Ammon's horn (tissue), 1 donor: Measurements from ENCODE around the gene SUPT6H.
A peak's percentile ranks its signal among the peaks of the same experiment; 100 is the strongest.

Source experiments
- DNase-seq: peaks from one replicate; pipeline ENCODE4 v3.0.0-alpha.2; 2016; ENCODE audit warnings: low spot score

SUPT6H gene

DNA sequence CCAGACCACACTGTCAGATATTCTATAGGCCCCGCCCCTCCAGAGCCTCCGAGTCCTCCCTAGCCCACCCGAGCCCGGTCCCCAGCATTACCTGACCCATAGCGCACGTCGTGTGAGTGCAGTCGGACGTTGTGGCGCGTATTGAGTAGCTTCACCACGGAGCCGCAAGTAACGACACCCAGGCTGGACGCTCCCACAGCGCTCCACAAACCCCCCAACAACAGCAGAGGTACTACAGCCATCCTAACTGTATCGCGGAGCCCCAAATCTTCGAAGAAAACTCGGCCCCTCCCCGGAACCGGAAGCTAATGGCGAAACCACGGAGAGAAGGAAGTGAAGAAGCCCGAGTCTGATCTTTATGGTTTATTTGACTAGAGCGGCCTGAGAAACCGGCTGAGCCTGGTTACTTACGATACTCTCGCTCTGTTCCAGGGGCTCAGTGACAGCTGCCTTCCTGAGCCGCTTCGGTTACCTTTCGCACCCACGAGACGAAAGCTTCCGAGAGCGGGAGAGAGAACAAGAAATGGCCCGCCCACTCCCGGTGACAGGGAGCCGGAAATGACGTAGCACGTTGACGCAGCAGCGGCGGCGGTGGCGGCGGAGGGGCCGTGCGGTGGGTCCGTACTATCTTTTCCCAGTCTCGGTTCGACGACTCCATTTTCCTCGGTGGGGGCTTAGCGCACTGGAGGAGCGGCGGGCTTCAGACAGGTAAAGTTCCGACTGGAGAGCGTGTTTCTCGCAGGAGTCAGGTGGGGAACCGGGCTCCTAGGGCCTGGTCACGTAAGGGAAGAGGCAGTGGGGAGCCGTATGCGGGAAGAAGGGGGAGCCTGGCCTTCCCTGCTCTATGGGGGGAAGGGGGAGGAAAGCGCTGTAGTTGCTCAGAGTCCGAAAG is at the start of gene SUPT6H, which contains the start of gene SDF2:
Gene SUPT6H, plus strand, starts transcription at position 571 of the 892 bp plus-strand sequence. CDS start 11,197 bp downstream, outside the sequence.
Gene SDF2, minus strand, starts transcription at position 272 of the 892 bp plus-strand sequence. Its CDS starts 30 bp downstream, at position 242.
- DNase-seq: peak; percentile 95

DNA sequence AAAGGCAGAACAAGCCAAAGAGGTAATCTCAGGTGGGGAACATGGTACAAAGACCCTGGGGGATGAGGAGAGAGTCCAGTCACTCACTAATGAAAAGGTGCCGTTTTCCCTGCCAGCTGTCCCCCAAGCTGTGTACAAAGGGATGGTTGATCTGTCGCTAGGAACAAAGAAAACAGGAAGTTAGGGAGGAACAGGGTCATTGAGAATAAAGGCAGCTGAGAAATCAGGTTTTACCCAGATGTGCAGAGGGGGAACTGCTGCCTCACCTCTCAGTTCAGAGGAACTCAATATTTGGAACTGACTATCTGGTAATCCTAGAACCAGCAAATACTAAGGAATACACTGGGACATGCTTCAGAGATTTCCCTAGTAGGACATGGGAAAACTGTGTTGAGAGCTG is 49.5 kb upstream of the SUPT6H start:
- no peak for DNase-seq

GRCh38 chr17:28612936-28613872 is 48.8 kb upstream of the SUPT6H start:
- peak; percentile 46 for DNase-seq

GRCh38 chr17:28613931-28614381 is 48.0 kb upstream of the SUPT6H start, which contains the start of gene RSKR:
Gene RSKR, minus strand, starts transcription at chr17:28614185. Its CDS starts 24 bp downstream, at chr17:28614161.
- peak; percentile 69 for DNase-seq

- DNase-seq: no peak
Measured at GRCh38 chr17:28615260-28615940, 46.6 kb upstream of the SUPT6H start.

GRCh38 chr17:28616281-28616680 is 45.7 kb upstream of the SUPT6H start:
- no peak for DNase-seq

- no peak for DNase-seq
Measured at GRCh38 chr17:28618464-28618863, 43.5 kb upstream of the SUPT6H start.

DNA sequence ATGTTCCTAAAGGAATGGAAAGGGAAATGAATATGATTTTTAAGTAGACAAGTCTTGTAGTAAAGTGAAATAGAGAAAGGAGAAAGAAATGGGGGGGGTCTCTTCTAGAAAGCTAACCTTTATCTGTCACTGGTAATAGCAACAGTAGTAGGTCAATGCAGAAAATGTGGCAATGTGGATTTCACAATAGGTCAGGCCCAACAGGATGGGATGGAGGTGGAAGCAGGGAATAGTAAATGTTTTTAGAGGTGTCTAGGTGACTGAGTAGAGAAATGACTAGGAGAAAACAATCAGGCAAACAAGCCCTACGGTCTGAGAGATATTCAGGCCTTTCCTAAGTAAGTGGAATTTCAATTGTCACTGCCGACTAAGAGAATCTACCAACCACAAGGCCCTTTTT is 42.0 kb upstream of the SUPT6H start:
- DNase-seq: no peak

DNA sequence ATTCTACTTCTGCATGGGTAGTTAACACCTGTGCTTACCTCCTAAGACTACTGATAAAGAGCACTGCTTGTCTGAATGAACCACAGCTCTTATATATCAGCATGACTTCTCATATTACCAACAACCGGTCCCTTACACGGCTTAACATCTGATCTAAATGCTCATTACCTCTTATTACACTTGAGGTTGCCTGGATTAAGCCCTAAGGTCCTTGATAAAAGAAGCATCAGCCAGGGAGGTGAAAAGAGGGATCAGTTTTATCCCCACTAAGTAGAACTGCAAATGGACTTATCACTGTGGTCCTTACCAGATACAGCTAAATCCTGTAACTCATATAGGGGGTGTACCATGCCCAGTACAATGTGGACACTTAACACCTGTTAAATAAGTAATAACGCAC is 39.8 kb upstream of the SUPT6H start:
- DNase-seq: no peak

- DNase-seq: peak; percentile 54
Measured at GRCh38 chr17:28623696-28624095, 38.3 kb upstream of the SUPT6H start.

GRCh38 chr17:28624148-28624547 is 37.9 kb upstream of the SUPT6H start:
- DNase-seq: no peak

DNA sequence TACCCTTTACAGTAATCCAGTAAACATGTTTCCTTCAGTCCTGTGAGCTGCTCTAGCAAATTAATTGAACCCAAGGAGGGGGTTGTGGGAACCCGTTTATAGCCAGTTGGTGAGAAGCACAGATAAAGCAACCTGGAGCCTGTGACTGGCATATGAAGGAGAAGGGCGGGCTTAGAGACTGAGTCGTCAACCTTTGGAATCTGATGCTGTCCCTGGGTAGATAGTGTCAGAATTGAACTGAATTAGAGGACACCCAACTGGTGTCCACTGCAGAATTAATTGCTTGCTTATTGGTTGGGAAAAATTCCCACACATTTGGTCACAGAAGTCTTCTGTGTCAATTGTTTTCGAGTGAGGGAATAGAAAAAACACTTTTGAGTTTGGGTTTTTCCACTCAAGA is 35.2 kb upstream of the SUPT6H start:
- DNase-seq: no peak

- peak; percentile 54 for DNase-seq
Measured at GRCh38 chr17:28634206-28634865, 27.7 kb upstream of the SUPT6H start.

- DNase-seq: no peak
Measured at GRCh38 chr17:28635506-28635905, 26.5 kb upstream of the SUPT6H start.

- no peak for DNase-seq
Measured at GRCh38 chr17:28641579-28641978, 20.4 kb upstream of the SUPT6H start.

DNA sequence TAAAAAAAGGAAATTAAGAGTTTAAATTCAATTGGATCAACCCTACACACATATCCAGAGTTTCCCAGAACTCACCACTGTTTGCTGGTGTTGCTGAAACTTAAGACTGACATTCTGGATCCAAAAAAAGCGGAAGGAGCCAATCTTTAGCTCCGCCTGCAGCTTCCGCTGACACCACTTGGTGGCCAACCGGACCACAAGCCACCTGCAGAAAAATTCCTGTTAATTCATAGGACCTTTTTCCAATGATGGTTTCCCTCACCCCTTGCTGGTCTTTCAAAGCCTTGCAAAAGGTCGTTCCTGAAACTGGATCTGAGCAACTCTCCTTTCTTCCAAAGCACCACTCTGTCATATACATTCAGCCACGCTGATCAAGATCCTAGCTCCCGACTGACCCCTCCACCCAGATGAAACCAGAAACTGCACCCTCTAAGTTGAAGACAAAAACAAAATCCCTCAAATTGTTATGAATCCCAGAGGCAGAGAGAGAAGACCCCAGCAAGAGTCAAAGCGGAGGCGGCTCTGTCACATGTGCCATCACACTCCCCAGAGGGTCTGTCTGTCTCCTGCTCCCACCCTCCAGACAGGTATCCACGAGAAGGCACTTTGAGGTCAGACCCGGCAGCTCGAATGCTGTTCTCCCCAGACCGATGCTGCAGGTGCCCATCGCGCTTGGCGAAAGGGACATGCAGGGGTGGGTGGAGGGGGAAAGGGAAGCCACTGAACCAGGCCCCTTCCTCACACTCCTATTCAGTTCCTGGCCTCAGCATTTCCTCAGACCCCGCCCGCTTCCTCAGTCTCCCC is 17.8 kb upstream of the SUPT6H start:
- peak; percentile 36 for DNase-seq

DNA sequence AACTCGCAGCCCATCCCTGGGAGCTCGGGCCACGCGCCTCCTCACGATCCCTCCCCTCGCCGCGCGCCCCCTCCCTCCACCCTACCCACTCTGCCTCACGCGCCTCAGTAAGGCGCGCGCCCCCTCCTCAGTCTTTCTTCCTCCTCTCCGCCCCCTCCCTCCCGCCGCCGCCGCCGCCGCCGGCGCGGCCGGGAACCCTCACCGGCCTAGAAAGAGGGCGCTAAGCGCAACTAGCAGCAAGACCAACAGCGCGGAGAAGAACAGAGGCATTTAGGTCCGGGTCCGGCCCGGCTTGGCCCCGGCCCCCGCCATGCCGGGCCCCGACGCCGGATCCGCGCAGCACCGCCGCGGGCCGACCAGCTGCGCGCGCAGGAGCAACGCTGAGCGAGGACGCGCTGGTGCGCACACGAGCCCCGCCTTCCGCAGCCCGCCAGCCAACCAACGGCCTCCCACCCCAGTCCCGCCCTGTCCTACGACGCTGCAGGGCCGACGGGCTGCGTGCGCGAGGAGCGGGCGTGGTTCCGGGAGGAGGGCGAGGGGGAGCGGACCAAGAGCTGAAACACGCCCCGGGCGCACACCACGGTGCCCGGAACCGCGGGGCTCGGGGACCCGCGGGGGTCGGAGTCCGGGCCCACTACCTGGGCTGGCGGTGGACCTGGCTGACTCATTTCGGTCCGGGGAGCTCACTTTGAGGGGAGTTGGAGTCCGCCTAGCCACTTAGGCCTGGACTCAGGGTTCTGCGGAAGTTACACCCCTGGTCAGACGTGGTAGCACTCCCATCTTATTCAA is 17.0 kb upstream of the SUPT6H start, which contains the start of gene BLTP2:
Gene BLTP2, minus strand, starts transcription at position 372 of the 789 bp plus-strand sequence. Its CDS starts 102 bp downstream, at position 270.
- peak; percentile 98 for DNase-seq

DNA sequence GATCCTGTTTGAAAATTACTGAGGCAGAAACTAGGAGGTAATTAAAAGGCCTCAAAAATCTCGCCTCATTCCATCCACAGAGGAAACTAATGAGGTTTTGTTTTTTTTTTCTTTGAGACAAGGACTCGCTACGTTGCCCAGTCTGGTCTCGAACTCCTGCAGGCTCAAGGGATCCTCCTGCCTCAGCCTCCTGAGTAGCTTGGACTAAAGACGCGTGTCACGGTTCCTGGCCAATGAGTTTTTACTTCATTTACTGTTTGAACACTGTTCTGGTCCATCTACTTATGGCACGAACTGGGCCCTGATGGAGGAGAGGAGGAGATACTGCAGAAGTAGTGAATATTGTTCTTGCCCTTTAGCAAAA is 16.4 kb upstream of the SUPT6H start:
- peak; percentile 11 for DNase-seq

DNA sequence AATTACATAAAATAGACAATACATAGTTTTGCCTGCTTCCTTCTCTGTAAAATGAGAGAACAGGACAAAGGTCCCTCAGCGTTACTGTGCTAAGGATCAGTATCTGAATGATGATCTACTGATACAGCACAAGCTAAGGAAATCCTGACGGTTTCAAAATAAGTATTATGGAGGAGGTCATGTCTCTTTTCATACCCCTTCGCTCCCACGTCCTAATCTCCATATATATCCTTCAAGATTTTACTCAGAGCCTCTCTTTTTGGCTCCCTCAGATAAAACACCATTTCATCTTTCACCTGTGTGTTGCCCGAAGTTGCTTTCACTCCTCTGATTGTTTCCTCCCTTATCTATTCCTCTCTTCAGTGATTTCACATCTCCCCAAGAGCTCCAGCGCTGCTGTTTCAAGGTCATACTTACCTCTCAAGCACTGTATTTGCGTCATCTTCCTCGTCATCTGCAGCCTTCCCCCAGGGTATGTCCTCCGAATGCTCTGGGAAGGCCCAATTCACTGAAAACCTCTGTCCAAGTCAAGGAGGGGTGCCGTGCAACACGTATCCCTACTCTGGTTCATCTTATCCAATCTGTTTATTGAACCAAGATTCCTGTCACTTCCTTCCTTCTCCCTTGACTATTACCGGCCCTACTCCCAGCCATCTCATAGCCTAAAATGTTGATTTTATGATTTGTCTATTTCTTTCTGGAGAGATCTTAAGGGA is 15.8 kb upstream of the SUPT6H start:
- DNase-seq: no peak
